GM19438 (cell line): ENCODE results near the gene SMARCC1.

Experiments
- ATAC-seq: cut with Tn5 transposase; IDR thresholded peaks from one replicate; pipeline ENCODE4 v1.9.1; 2021; ENCODE audit warnings: low read depth; ENCODE audit not compliant: unreplicated experiment

The SMARCC1 gene

GRCh38 chr3:47601281-47601680 lies 180.4 kb downstream of the SMARCC1 start:
- no peak for ATAC-seq

DNA sequence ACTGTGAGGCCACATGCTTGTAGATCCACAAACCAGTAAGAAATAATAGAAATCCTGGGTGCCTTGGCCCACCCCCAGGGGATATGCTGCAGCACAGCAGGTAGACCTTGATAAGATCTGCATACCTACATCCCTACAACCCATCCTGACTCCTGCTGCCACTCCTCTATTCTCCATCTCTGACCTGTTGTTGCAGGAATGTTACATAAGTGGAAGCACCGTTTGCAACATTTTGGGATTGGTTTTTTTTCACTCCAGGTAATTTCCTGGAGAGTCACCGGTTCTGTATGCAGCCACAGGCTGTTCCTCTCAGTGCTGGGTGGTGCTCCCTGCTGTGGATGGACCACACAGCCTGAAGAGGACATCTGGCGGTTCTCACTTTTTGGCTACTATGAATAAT lies 186.9 kb downstream of the SMARCC1 start:
- ATAC-seq: no peak

GRCh38 chr3:47592066-47592795 lies 189.5 kb downstream of the SMARCC1 start:
- no peak for ATAC-seq

DNA sequence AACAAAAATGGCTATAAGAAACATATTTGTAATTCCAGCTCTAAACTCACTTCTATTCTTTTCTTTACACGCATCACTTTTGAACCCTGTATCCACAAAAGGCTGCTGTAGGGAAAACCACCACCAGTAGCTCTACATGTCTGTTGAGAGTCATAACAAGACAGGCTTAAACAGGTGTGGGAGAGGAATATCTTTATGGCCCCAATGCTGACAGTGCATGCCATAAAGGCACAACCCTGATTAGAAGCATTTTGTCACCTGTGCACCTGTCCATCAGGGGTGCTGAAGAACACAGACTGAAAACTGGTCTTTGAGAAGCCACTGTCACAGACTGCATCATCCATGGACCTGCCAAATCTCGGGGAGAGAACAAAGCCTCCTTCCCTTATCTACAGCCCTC lies 191.5 kb downstream of the SMARCC1 start:
- no peak for ATAC-seq

GRCh38 chr3:47588587-47588986 lies 193.1 kb downstream of the SMARCC1 start:
- ATAC-seq: no peak

DNA sequence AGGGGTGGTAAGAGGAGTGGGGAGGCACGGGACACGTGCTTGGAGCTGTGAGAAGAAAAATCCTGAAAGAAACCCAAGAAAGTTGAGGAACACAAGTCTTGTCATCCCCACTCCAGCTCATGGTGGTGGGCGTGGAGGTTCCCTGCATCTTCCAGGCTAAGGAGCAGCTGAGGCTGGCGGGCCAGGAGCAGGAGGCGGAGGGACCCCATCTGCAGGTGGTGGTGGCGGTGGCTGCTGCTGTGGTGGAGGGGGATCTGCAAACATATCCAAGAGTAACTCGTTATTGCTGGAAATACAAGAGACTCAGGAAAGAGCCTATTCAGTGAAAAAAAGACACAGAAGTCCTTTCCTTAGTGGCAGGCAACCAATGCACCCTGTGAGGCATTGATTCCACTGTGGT lies 193.6 kb downstream of the SMARCC1 start:
- ATAC-seq: no peak

DNA sequence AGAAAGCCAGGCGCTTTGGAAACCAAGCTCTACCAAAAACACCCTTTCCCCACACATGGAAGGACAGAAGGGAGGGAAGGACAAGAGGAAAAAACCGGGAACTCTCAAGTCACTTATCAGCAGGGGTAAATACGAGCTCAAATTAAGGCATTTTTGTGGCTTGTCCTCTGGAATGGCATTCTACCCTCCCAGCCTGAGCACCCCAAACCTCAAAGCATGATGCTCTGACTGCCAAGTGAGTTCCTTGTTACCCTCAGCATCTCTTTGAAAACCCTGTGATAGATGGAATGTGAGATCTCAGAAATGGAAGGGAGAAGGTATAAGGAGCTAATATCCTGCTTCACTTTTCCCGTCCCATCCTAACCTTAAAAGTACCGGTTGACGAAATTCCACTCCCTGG lies 194.9 kb downstream of the SMARCC1 start:
- ATAC-seq: no peak

- ATAC-seq: no peak
These were observed 198.2 kb downstream of the SMARCC1 start for GRCh38 chr3:47583320-47584075.

DNA sequence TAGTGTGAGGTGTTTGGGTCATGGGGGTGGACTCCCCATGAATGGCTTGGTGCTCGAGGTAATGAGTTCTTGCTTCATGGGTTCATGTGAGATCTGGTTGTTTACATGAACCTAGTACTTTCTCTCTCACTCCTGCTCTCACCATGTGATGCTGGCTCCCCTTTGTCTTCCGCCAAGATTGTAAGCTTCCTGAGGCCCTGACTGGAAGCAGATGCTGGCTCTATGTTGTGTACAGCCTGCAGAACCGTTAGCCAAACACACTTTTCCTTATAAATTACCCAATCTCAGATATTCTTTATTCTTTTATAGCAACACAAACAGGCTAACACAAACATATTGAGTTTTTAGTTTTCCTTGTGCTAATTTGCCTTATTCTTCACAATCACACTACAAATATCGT lies 199.9 kb downstream of the SMARCC1 start:
- ATAC-seq: no peak

DNA sequence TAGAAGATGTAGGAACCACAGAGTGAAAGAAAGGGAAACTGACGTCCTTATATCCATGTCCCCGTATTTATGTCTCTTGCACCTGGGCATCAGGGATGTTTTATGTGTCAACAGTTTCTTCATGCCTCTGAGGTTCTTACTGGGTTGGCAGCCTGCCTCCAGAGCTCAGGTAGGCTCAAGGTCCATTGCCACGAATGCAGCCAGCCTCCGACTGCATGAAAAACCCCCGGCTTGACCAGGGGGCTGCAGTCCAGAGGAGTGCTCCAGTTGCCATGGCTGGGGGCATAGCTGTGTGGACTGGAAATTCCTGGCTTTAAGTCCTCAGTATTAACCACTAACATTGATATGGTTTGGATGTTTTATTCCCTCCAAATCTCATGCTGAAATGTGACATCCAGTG lies 200.3 kb downstream of the SMARCC1 start:
- ATAC-seq: no peak

DNA sequence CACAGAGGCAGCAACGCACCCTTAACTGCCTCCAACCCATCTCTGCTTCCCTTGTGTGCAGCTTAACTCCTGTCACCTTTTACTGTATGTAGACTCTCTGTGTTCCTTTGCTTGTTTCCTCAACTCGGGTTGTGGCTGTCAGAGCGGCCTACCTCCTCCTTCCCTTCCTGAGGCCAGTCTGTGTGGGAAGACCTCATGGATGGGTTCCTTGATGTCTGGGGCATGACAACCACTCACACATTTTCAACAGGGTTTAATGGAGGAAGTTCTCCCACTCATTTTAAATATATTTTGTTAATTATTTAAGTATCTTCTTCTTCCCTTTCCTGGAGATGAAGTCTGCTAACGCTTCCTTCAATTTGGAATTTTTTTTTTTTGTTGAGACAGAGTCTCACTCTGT lies 201.2 kb downstream of the SMARCC1 start:
- no peak for ATAC-seq

GRCh38 chr3:47579875-47580274 lies 201.8 kb downstream of the SMARCC1 start:
- ATAC-seq: no peak

- no peak for ATAC-seq
These were observed 202.7 kb downstream of the SMARCC1 start, which contains the start of gene CSPG5 for GRCh38 chr3:47578691-47579632. Gene CSPG5 (minus strand): TSS chr3:47578865. CDS start chr3:47578693, 172 bp downstream.

GRCh38 chr3:47578119-47578632 lies 203.5 kb downstream of the SMARCC1 start:
- ATAC-seq: no peak

DNA sequence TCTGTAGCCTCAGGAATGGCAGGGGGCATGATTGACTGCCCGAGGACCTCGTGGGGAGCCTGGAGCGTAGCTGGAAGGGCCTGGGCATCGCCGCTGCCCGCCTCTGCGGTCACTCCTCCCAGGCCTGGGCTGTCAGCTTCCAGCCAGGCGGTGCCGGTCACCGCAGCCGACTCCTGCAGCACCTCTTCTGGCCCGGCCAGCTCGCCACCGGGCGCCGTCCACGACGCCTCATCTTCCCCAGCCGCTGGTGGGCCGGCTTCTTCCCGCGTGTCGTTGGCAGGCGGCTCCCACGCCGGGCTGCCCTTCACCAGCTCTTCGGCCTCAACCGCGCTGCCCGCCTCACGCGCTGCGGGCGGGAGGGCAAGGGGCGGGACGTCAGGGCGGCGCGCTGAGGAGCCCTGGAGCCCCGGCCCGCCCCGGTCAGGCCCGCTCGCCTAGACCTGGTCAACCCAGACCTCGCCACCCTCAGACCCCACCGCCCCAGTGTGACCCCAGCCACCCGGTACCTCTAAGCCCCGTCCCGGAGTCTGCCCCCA lies 204.0 kb downstream of the SMARCC1 start:
- no peak for ATAC-seq

GRCh38 chr3:47573190-47574172 lies 208.2 kb downstream of the SMARCC1 start:
- no peak for ATAC-seq

GRCh38 chr3:47571391-47572175 lies 210.1 kb downstream of the SMARCC1 start:
- ATAC-seq: no peak

DNA sequence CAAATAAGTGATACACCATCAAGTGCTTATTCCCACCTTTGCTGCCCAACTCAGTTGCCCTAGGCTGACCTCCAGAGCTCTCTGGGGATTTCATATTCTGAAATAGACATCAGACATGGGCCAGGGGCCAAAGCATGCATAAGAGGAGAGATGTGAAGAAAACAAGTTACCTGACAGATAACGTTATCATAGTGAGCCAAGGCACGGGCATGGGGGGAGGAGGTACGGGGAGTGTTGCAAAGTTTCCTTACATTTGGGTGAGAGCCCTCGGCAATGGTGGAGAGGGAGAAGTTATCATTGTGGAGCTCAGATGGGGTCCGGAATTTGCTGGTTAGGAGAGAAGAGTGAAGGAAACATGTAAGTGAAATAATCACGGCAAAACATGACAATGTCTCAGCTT lies 212.8 kb downstream of the SMARCC1 start:
- ATAC-seq: no peak
